Tibial nerve (tissue), 4 donors: ENCODE measurements around the gene RNF215. TPM values are rescaled to one million over a fixed set of nuclear protein-coding genes. Genes with fewer than 3 reads are reported as not detected.

Source experiments
- DNase-seq, 2 donors: peaks; one replicate each; pipeline ENCODE4 v3.0.0-alpha.2; 2019; ENCODE audit warnings: low spot score in 2 of 2
- H3K27ac ChIP-seq, 4 donors: fragments of 200-600 bp; sonication (generic) in 3 of 4; one replicate each; pipeline ENCODE4 v1.5.1; 2017 to 2019; ENCODE audit warnings: mild to moderate bottlenecking in 1 of 4
- H3K27me3 ChIP-seq, 2 donors: fragments of 200-600 bp; sonication (generic) in 1 of 2; one replicate each; pipeline versions ENCODE4 v1.5.1 to v1.6.0; 2017 to 2019
- H3K36me3 ChIP-seq, 3 donors: fragments of 200-600 bp; sonication (generic); one replicate each; pipeline ENCODE4 v1.5.1; 2018 to 2019
- H3K4me1 ChIP-seq, 4 donors: fragments of 200-600 bp; sonication (generic) in 3 of 4; one replicate each; pipeline ENCODE4 v1.5.1; 2017 to 2019
- H3K4me3 ChIP-seq, 4 donors: fragments of 200-600 bp; sonication (generic) in 3 of 4; one replicate each; pipeline ENCODE4 v1.5.1; 2017 to 2019; ENCODE audit warnings: mild to moderate bottlenecking in 1 of 4, moderate library complexity in 1 of 4
- H3K9me3 ChIP-seq, 4 donors: fragments of 200-600 bp; sonication (generic) in 3 of 4; one replicate each; pipeline ENCODE4 v1.5.1; 2017 to 2019
- CTCF ChIP-seq, 5 experiments: fragments of 200-600 bp in 3 of 5; fragments of 450-650 bp in 2 of 5; sonication (generic) in 3 of 5; IDR thresholded peaks; one replicate each; pipeline ENCODE4 v1.5.1; 2016 to 2019; ENCODE audit warnings: antibody characterized with exemption in 5 of 5, mild to moderate bottlenecking in 3 of 5, moderate library complexity in 2 of 5
- EP300 ChIP-seq, 2 donors: sonication (generic); formaldehyde crosslinking; IDR thresholded peaks; one replicate each; pipeline ENCODE4 v1.6.1; 2017; ENCODE audit warnings: antibody characterized with exemption in 2 of 2, mild to moderate bottlenecking in 1 of 2
- POLR2A ChIP-seq, 2 donors: fragments of 450-650 bp; IDR thresholded peaks; one replicate each; pipeline ENCODE4 v1.6.1; 2017; ENCODE audit warnings: antibody characterized with exemption in 2 of 2, mild to moderate bottlenecking in 2 of 2, moderate library complexity in 2 of 2
- WGBS, 2 donors: methylation state at CpG; one replicate each; pipeline ENCODE4 v1.1.5; 2018; 5-methylcytosine and 5-hydroxymethylcytosine counted together
- total RNA-seq, 4 donors: library from RNA; depleted of rRNA; stranded (reverse); fragments of >200 nt; gene quantifications; one replicate each; pipeline ENCODE4 v1.1.0, GENCODE V29; 2016

Gene RNF215
- total RNA-seq, 4 donors from 2014 or later = 19.9 to 42.4 (median 25.2) TPM

- peaks cover 0 to 17% of the 10 kb centered on the region in 2 donors for H3K27me3 ChIP-seq
- peaks cover 0 to 6% (median 0%) of the 10 kb centered on the region in 3 donors for H3K36me3 ChIP-seq
- WGBS, 2 donors = 64 to 70% methylated on average over 5 of the region's 5 CpGs
- no peak for TF ChIP-seq POLR2A (IDR thresholded peaks at IDR 0.05)
- no peak for TF ChIP-seq CTCF (IDR thresholded peaks at IDR 0.05)
- TF ChIP-seq EP300 (IDR thresholded peaks at IDR 0.05) = no peak
- H3K27ac ChIP-seq = peak overlapping the region in 2 of 4 donors; percentile 88 to 91
- no peak overlapping the region for H3K4me3 ChIP-seq
- H3K9me3 ChIP-seq = no peaks in the 10 kb centered on the region
- H3K4me1 ChIP-seq = peaks cover 0 to 50% (median 10%) of the 10 kb centered on the region in 4 donors
- DNase-seq = no peak
These were observed 12.5 kb upstream of the RNF215 start for GRCh38 chr22:30399718-30400117.

DNA sequence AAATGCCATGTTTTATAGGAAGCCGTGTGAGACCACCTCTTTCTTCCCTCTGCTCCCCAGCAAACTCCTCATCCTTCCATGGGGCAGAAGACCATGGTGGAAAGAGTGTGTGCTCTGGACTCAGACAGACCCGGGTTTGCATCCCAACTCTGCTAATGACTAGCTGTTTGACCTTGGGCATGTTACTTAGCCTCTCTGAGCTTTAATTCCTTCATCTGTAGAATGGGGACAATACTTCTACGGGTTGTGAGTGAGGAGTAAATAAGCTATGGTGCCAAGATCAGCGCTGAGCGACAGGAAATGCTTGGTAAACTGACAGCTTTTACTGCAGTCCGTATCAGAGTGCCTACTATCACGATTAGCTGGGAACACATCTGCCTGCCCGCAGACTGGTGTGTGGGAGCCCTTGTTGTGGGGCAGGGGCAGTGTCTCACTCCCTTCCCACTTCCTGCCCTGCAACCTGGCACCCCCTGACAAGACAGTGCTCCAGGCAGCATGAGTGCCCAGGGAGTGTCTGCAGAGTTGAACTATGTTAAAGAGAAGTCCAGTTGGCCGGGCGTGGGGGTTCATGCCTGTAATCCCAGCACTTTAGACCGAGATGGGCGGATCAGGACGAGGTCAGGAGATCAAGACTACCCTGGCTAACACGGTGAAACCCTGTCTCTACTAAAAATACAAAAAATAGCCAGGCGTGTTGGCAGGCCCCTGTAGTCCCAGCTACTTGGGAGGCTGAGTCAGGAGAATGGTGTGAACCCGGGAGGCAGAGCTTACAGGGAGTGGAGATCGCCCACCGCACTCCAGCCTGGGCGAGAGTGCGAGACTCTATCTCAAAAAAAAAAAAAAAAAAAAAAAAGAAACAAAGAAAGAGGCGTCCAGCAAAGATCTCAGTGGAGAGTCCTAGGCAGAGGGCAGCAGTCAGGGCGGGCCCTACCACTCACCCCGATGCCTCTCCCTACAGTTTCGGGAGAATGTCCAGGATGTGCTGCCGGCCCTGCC is 11.8 kb upstream of the RNF215 start:
- no peaks in the 10 kb centered on the region for H3K9me3 ChIP-seq
- H3K4me3 ChIP-seq = peak overlapping the region in 1 of 4 donors; percentile 71
- peaks cover 0 to 18% of the 10 kb centered on the region in 2 donors for H3K27me3 ChIP-seq
- 34 to 39% methylated on average over 25 of the region's 25 CpGs for WGBS, 2 donors
- peaks cover 0 to 6% (median 0%) of the 10 kb centered on the region in 3 donors for H3K36me3 ChIP-seq
- peak overlapping the region in 3 of 4 donors; percentile 68 to 91 (median 88) for H3K27ac ChIP-seq
- peaks cover 0 to 50% (median 10%) of the 10 kb centered on the region in 4 donors for H3K4me1 ChIP-seq
- no peak for TF ChIP-seq CTCF (IDR thresholded peaks at IDR 0.05)
- no peak for TF ChIP-seq EP300 (IDR thresholded peaks at IDR 0.05)
- no peak for TF ChIP-seq POLR2A (IDR thresholded peaks at IDR 0.05)
- DNase-seq = no peak

- peak overlapping the region; percentile 68 to 91 (median 86) for H3K27ac ChIP-seq
- 19 to 22% methylated on average over 10 to 11 of the region's 11 CpGs for WGBS, 2 donors
These were observed 10.7 kb upstream of the RNF215 start for GRCh38 chr22:30397656-30398635.

More at GRCh38 chr22:30397656-30398635, 10.7 kb upstream of the RNF215 start:
- Histone ChIP-seq H3K4me1 (peaks cover 0 to 53% (median 10%) of the 10 kb centered on the region in 4 donors), H3K27me3 (peaks cover 0 to 18% of the 10 kb centered on the region in 2 donors), H3K36me3 (no peaks in the 10 kb centered on the region), H3K4me3 (peak overlapping the region; percentile 56 to 81 (median 73)), H3K9me3 (no peaks in the 10 kb centered on the region)
- no peak for DNase-seq
- TF ChIP-seq EP300 (IDR thresholded peaks at IDR 0.05) (no peak), POLR2A (IDR thresholded peaks at IDR 0.05) (no peak), CTCF (IDR thresholded peaks at IDR 0.05) (no peak)
